Naive B cell (primary cell): ENCODE results near the gene LDB1. TPM values are rescaled to one million over a fixed set of nuclear protein-coding genes. Genes with fewer than 3 reads are reported as not detected.

ENCODE experiments used
- ATAC-seq, 2 donors: fragments of 150-1000 bp; cut with Tn5 transposase; 2 replicates each; pipeline ENCODE4 v1.10.0; 2021; ENCODE audit warnings: low read depth in 2 of 2, mild to moderate bottlenecking in 2 of 2, moderate library complexity in 2 of 2
- DNase-seq: peaks from one replicate; pipeline ENCODE4 v3.0.0; 2022
- H3K27ac Mint-ChIP-seq, 6 donors: one replicate each; pipeline ENCODE4 v1.8.0; 2020 to 2022; ENCODE audit warnings: mild to moderate bottlenecking in 6 of 6, mixed read lengths in 6 of 6, moderate library complexity in 5 of 6, inconsistent platforms in 2 of 6
- H3K27me3 Mint-ChIP-seq, 3 donors: one replicate each; pipeline ENCODE4 v1.8.0; 2021 to 2022; ENCODE audit warnings: mixed read lengths in 3 of 3, mild to moderate bottlenecking in 1 of 3
- H3K36me3 Mint-ChIP-seq, 2 donors: one replicate each; pipeline ENCODE4 v1.8.0; 2020 to 2022; ENCODE audit warnings: mixed read lengths in 2 of 2, inconsistent platforms in 1 of 2, mild to moderate bottlenecking in 1 of 2
- H3K4me1 Mint-ChIP-seq, 3 donors: one replicate each; pipeline ENCODE4 v1.8.0; 2020 to 2022; ENCODE audit warnings: mixed read lengths in 3 of 3, inconsistent platforms in 1 of 3, mild to moderate bottlenecking in 1 of 3, moderate library complexity in 1 of 3
- H3K4me3 Mint-ChIP-seq, 8 donors: one replicate each; pipeline ENCODE4 v1.8.0; 2020 to 2022; ENCODE audit warnings: mild to moderate bottlenecking in 8 of 8, mixed read lengths in 8 of 8, moderate library complexity in 8 of 8, inconsistent platforms in 2 of 8
- H3K9me3 Mint-ChIP-seq, 7 donors: one replicate each; pipeline ENCODE4 v1.8.0; 2020 to 2022; ENCODE audit warnings: mixed read lengths in 7 of 7, mild to moderate bottlenecking in 5 of 7, inconsistent platforms in 2 of 7, moderate library complexity in 1 of 7
- polyA plus RNA-seq, 6 donors: library from polyadenylated mRNA; unstranded; fragments of 300-500 nt; fragmentation: Illumina TruSeq; gene quantifications; one replicate each; pipeline ENCODE4 v1.2.3, GENCODE V29; 2021; ENCODE audit warnings: low read depth in 6 of 6

Gene LDB1
- polyA plus RNA-seq, 6 donors from 2014 or later: 7.1 to 37.9 (median 30.5) TPM

DNA sequence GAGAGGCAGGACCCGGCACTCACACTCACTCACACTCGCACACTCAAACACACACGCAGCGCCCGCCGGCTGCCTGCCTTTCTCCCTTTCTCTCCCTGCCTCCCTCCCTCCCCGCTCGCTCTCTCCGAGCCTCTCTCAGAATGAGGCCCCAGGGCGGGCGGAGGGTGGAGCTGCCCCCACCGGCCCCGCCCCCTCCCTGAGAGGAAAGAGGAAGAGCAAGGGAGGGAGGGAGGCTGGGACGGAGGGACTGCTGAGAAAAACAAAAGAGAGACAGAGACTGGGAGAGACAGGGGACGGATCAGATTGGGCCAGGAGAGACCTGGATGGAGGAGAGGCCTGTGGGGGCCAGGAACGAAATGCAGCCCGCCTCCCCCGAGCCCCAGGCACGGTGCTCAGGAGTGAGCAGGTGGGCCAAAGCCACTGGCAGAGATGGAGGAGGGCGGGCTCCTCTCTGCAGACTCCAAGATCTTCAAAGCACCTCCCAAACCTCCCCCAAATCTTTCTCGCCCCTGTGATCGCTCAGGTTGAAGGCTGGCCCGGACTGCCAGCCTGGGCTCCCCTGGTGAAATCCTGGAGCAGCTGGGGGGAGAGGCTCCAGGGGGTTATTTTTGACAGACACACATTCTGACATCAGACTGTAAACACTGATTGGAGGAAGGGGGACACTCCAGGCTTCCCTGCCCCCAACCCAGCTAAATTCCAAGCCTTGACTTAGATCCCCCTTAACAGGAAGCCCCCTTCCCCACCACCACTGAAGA is 5.1 kb downstream of the LDB1 start:
- Mint-ChIP-seq H3K4me1 (peaks cover 60 to 74% (median 72%) of the 10 kb centered on the region in 3 donors), H3K36me3 (peaks cover 2 to 4% of the 10 kb centered on the region in 2 donors), H3K4me3 (peak overlapping the region; percentile 85 to 98 (median 92)), H3K27me3 (no peaks in the 10 kb centered on the region), H3K27ac (peak overlapping the region; percentile 26 to 97 (median 92)), H3K9me3 (no peaks in the 10 kb centered on the region)
- ATAC-seq: peak; percentile 75 to 78
- DNase-seq: peak; percentile 71

DNA sequence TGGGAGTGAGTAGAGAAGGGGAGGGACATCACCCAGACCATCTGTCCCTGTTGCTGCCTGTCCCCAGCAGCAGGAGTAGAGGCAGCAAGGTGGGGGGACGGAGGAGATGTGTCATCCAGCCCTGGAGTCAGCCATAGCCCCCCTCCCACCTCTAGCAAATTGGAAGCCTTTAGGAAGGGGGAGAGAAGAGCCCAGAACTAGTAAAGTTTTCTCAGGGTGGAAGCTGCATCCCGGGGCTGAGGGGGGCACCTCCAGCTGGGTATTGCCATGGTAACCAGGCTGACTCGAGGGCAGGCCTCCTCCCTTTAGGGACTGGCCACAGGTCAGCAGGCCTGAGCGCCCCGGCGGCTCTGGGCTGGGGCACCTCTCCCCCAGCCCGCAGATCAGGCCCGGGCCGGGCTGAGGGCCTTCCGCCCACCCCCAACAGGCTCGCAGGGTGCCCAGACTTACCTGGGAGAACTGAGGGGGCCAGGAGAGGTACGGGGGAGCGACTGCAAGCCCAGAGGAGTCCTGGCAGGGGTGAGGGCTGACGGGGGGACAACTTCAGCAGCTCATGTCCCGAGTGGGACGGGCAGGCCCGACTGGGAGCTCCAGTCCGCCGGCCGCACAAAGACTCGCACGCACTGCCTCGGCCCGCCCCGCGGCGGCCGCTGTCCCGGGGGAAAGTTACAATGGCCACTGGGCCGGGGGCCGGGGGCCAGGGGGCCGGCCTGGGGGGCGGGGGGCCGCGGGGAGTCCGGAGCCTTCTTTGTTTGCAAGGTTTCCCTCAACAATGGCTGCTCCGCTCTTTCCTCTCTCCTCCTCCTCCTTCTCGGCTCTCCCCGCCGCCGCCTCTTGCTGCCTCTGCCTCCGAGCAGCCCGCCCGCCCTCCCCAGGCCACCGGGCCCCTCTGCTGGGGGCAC is 6.0 kb downstream of the LDB1 start:
- Mint-ChIP-seq H3K27me3 (no peaks in the 10 kb centered on the region), H3K9me3 (no peaks in the 10 kb centered on the region), H3K4me1 (peaks cover 58 to 67% (median 67%) of the 10 kb centered on the region in 3 donors), H3K36me3 (peaks cover 10 to 12% of the 10 kb centered on the region in 2 donors), H3K4me3 (peak overlapping the region; percentile 85 to 98 (median 92)), H3K27ac (peak overlapping the region in 4 of 6 donors; percentile 54 to 89 (median 66))
- DNase-seq (no peak), ATAC-seq (peak; percentile 8 to 12)

DNA sequence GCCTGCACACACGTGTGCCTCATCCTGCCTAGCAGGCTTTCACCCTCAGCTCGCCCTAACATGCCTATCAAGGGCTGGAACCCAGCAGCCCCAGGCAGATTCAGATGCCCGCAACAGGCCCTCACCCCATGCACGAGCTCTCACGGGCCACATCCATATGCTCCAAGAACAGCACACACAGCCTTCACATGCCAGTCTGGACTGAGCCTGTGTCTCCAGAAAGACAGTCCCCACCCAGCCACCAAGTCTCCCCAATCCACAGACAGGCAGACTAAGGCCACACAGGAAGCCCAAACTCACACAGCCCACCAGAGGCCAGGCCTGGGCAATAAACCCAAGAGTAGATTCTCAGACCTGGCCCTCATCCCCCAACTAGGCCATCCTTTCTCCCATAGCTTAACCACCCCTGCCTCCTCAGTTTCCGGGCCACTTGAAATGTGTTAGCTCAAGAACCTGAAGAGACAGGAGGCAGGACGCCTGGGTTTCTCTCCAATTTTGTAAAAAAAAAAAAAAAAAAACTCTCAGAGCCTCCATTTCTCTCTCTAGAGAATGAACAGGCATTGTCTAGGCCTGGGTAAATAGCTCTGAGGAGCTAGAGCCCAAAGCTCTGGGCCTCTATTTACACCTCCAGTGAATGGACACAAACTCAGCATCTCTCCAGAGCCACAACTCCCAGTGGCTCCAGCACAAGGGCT is 6.8 kb downstream of the LDB1 start:
- ATAC-seq (no peak), DNase-seq (no peak)
- H3K4me3 Mint-ChIP-seq: peak overlapping the region; percentile 62 to 92 (median 83)
- peaks cover 13 to 15% of the 10 kb centered on the region in 2 donors for H3K36me3 Mint-ChIP-seq
- peak overlapping the region in 5 of 6 donors; percentile 28 to 79 (median 54) for H3K27ac Mint-ChIP-seq
- H3K4me1 Mint-ChIP-seq: peaks cover 53 to 59% (median 59%) of the 10 kb centered on the region in 3 donors
- H3K9me3 Mint-ChIP-seq: no peaks in the 10 kb centered on the region
- H3K27me3 Mint-ChIP-seq: no peaks in the 10 kb centered on the region

DNA sequence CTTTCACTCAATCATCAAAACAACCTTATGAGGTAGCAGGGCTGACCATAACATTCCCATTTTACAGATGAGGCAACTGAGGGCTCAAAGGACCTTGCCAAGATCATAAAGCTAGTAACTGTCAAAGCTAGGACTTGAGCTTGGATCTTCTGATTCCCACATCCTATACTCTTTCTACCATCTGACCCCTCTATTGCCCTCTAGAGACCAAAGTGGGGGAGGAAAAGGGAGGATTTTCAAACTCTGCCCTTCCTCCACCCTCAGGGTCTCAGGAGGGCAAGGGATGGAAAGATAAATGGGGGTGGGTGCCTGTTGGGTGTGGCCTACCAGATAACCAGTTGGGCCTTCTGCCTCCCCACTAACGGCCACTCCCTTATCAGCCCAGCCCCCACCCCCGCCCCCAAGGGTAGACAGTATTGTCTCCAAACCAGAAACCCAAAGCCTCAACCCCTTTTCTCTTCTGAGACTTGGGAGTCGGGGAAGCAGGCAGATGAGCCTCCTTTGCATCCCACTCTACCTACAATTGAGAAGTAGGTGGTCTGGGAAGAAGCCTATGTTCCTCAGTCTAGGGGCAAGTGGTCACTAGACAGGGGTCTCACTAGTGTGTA is 7.9 kb downstream of the LDB1 start:
- peaks cover 44 to 48% (median 48%) of the 10 kb centered on the region in 3 donors for H3K4me1 Mint-ChIP-seq
- peak overlapping the region in 1 of 8 donors; percentile 33 for H3K4me3 Mint-ChIP-seq
- H3K36me3 Mint-ChIP-seq: peaks cover 13 to 15% of the 10 kb centered on the region in 2 donors
- no peaks in the 10 kb centered on the region for H3K27me3 Mint-ChIP-seq
- ATAC-seq (no peak), DNase-seq (no peak)
- H3K9me3 Mint-ChIP-seq: no peaks in the 10 kb centered on the region
- H3K27ac Mint-ChIP-seq: peak overlapping the region in 3 of 6 donors; percentile 7 to 38 (median 34)

DNA sequence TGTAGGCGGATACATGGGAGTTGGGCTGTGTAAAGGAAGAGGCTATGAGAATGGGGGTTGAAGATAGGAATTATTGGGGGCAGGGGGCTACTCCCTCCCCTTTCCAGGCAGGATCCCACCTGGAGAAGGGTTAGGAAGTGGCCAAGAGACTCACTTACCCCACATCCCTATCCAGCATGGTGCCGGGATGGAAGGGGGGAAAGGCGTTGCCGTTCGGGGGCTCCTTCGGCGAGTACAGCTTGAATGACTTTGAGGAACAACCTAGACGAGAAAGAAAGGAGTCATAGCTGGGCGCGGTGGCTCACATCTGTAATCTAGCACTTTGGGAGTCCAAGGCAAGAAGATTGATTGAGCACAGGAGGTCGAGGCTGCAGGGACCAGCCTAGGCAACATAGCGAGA is 8.9 kb downstream of the LDB1 start:
- Mint-ChIP-seq H3K36me3 (peaks cover 13 to 15% of the 10 kb centered on the region in 2 donors), H3K4me1 (peaks cover 35 to 38% (median 38%) of the 10 kb centered on the region in 3 donors)
- ATAC-seq: no peak

DNA sequence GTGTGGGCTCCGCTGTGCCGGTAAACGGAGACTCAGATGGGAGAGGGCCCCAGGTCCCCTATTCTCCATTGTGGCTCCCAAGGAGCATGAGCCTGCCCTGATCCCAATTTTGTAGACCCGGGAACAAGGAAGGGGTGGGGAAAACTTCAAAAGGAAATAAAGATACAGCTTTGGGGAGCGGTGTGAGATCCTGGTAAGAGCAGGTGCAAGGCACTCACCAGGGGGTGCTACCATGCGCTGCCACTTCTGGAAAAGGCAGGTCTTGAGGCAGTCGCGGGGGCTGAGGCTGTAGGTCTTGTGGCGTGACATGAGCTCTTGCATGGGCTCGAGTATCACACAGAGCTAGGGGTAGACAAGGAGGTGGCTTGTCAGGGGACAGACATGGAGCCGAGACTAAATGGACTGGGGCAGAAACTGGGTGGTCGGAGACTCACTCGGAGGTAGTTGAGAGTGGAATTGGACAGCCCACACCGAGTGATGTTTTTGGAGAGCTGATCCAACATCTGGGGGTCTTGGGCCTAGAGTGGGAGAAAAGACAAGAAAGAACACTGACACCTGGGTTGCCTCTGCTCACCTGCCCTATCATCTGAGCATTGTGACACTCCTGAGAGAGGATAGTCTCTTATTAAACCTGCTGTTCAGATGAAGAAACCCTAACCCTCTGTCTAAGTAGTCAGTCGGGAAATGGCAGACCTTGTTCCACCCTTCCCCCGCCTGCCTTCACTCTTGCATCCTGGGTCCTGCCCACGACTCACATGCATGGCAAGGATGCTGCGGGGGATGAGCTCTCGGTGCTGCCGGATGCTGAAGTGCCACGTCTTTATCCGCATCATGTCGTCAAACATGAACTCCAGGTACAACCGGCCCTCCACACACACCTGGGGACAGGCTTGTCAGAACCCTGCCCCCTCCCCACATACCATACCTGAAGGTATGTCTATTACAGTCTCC is 10.7 kb downstream of the LDB1 start:
- ATAC-seq (no peak), DNase-seq (no peak)
- Mint-ChIP-seq H3K9me3 (no peaks in the 10 kb centered on the region), H3K36me3 (peaks cover 13 to 15% of the 10 kb centered on the region in 2 donors), H3K27me3 (no peaks in the 10 kb centered on the region), H3K4me1 (peaks cover 31 to 33% (median 32%) of the 10 kb centered on the region in 3 donors), H3K27ac (peak overlapping the region in 3 of 6 donors; percentile 26 to 88 (median 75)), H3K4me3 (peak overlapping the region in 2 of 8 donors; percentile 43 to 45)

More for the DNA sequence above, 8.9 kb downstream of the LDB1 start:
- Mint-ChIP-seq H3K9me3 (no peaks in the 10 kb centered on the region), H3K27me3 (no peaks in the 10 kb centered on the region), H3K4me3 (peak overlapping the region in 1 of 8 donors; percentile 12), H3K27ac (peak overlapping the region in 1 of 6 donors; percentile 84)
- DNase-seq: no peak

DNA sequence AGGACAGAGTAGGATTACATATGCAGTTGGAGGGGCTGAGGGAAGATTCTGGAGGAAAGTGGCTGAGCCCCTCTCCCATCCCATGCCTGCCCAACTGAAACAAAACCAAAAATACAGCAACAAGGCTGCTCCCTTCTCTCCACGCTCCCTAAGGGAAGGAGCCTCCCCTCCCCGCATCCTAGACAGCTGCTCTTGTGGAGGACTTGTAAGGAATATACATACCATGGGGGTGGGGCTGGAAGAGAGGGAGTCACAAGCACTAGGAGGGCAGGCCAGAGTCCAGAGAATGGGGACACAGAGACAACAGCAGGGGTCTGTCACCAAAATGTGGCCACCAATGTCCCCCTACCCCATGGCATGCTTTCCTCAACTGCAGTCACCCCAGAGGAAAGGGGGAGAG is 13.2 kb downstream of the LDB1 start:
- H3K4me1 Mint-ChIP-seq: peaks cover 13 to 19% (median 15%) of the 10 kb centered on the region in 3 donors
- H3K9me3 Mint-ChIP-seq: no peaks in the 10 kb centered on the region
- peaks cover 13 to 15% of the 10 kb centered on the region in 2 donors for H3K36me3 Mint-ChIP-seq
- no peak overlapping the region for H3K4me3 Mint-ChIP-seq
- H3K27me3 Mint-ChIP-seq: no peaks in the 10 kb centered on the region
- no peak for ATAC-seq
- DNase-seq: no peak
- peak overlapping the region in 1 of 6 donors; percentile 72 for H3K27ac Mint-ChIP-seq

DNA sequence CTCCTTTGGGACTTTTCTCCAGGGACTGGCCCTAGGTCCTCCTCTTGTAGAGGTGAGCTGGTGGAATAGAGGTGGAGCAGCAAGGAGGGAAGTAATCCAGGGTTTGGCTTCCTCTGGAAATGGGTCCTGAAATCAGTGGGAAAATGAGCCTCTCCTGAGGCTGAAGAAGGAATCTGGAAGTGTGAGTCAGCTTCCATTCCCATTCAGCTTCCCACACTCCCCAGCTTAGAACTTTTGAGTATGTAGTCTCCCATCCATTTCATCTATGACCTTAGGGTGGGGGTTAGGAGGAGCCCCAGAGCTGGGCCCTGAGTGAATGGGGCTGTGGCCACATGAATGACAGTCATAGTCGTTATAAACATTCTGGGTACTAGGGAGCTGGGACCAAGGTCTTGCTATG is 17.7 kb downstream of the LDB1 start:
- Mint-ChIP-seq H3K27ac (no peak overlapping the region), H3K36me3 (no peaks in the 10 kb centered on the region), H3K4me3 (no peak overlapping the region), H3K9me3 (no peaks in the 10 kb centered on the region), H3K27me3 (no peaks in the 10 kb centered on the region), H3K4me1 (peaks cover 8 to 14% (median 11%) of the 10 kb centered on the region in 3 donors)
- ATAC-seq (no peak), DNase-seq (no peak)

DNA sequence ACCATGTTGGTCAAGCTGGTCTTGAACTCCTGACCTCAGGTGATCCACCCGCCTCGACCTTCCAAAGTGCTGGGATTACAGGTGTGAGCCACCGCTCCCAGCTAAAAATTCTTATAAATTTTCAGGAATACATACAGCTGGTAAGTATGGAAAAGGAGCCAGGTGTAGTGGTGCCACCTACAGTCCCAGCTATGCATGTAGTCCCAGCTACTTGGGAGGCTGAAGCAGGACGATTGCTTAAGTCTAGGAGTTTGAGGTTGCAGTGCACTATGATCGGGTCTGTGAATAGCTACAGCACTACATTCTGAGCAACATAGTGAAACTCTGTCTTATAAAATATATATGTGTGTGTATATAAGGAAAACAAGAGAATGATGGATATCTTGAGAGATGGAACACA is 19.0 kb downstream of the LDB1 start:
- no peaks in the 10 kb centered on the region for H3K36me3 Mint-ChIP-seq
- H3K4me3 Mint-ChIP-seq: no peak overlapping the region
- H3K27ac Mint-ChIP-seq: peak overlapping the region in 1 of 6 donors; percentile 44
- no peaks in the 10 kb centered on the region for H3K27me3 Mint-ChIP-seq
- DNase-seq (no peak), ATAC-seq (no peak)
- H3K4me1 Mint-ChIP-seq: peaks cover 8 to 13% (median 10%) of the 10 kb centered on the region in 3 donors
- H3K9me3 Mint-ChIP-seq: no peaks in the 10 kb centered on the region

DNA sequence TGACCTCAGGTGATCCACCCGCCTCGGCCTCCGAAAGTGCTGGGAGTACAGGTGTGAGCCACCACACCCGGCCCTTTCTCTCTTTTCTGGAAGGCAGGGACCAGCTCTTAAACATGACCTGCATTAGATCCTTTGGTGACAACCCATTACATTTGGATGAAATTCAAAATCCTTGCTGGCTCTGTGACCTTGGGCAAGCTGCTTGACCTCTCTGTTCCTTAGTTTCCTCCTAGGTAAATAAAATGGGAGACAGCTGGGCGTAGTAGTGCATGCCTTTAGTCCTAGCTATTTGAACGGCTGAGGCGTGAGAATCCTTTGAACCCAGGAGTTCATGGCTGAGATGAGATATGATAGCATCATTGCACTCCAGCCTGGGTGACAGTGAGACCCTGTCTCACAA is 23.7 kb downstream of the LDB1 start:
- H3K27ac Mint-ChIP-seq: no peak overlapping the region
- no peaks in the 10 kb centered on the region for H3K9me3 Mint-ChIP-seq
- no peaks in the 10 kb centered on the region for H3K27me3 Mint-ChIP-seq
- H3K4me3 Mint-ChIP-seq: no peak overlapping the region
- H3K36me3 Mint-ChIP-seq: no peaks in the 10 kb centered on the region
- no peaks in the 10 kb centered on the region for H3K4me1 Mint-ChIP-seq
- no peak for DNase-seq
- no peak for ATAC-seq

DNA sequence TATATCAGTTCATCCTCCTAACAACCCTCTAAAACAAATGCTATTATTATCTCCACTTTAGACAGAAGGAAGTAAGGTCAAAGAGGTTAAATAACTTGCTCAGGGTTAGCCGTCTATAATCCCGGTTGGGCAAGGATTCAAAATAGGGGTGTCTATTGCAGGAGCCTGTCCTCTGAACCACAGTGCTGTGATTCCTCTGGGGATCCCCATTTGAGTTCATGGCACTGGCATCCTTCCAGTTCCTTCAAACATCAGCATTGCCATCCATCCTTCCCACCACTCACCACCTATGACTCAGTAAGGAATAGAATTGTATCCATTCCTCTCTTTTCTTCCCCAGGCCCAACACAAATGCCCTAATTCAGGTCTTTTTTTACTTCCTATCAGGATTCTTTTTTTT is 29.4 kb downstream of the LDB1 start:
- H3K4me1 Mint-ChIP-seq: no peaks in the 10 kb centered on the region
- H3K27me3 Mint-ChIP-seq: no peaks in the 10 kb centered on the region
- peak overlapping the region in 1 of 8 donors; percentile 66 for H3K4me3 Mint-ChIP-seq
- no peaks in the 10 kb centered on the region for H3K36me3 Mint-ChIP-seq
- DNase-seq: no peak
- no peak for ATAC-seq
- peak overlapping the region in 2 of 6 donors; percentile 14 to 52 for H3K27ac Mint-ChIP-seq
- H3K9me3 Mint-ChIP-seq: no peaks in the 10 kb centered on the region

DNA sequence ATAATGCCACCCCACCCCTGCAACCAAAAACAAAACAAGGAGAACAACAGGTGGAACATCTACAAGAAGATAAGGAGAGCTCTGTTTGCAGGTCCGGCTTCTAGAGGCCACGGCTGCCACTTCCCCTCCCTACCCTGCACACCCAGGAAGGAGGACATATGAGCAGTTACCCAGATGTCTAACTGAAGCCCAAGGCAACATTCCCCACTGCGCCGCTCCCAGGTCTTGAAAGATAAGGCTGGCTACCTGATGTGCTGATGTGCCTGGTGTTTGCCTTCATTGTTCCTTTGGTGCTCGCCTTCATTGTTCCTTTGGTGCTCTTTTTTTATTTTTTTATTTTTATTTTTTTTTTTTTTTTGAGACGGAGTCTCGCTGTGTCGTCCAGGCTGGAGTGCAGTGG is 34.0 kb downstream of the LDB1 start:
- DNase-seq: no peak

More for the DNA sequence above, 34.0 kb downstream of the LDB1 start:
- H3K9me3 Mint-ChIP-seq: no peaks in the 10 kb centered on the region
- H3K36me3 Mint-ChIP-seq: no peaks in the 10 kb centered on the region
- no peak overlapping the region for H3K4me3 Mint-ChIP-seq
- no peaks in the 10 kb centered on the region for H3K27me3 Mint-ChIP-seq
- H3K27ac Mint-ChIP-seq: peak overlapping the region in 1 of 6 donors; percentile 32
- H3K4me1 Mint-ChIP-seq: no peaks in the 10 kb centered on the region
- no peak for ATAC-seq
